ENCODE data around the gene ACTR3C.

- no peak for TF ChIP-seq CTCF (conservative IDR thresholded peaks at IDR 0.05; ENCODE audit: low read depth in 2 of 2)
- TF ChIP-seq EZH2phosphoT487 (IDR thresholded peaks at IDR 0.05; ENCODE audit: unreplicated experiment) = no peak
- no peak for TF ChIP-seq CREB1 (CRISPR knock-in tag; IDR thresholded peaks at IDR 0.05; ENCODE audit: low read depth)
These were observed 40.0 kb upstream of the ACTR3C start for GRCh38 chr7:150363370-150363769.
